Measurements from ENCODE around the gene SGMS1. TPM values are rescaled to one million over a fixed set of nuclear protein-coding genes. Genes with fewer than 3 reads are reported as not detected.
A peak's percentile ranks its signal among the peaks of the same experiment; 100 is the strongest.

Gene SGMS1
- total and polyA plus RNA-seq, 2 experiments from 2014 or later = 15.0 to 34.7 TPM

DNA sequence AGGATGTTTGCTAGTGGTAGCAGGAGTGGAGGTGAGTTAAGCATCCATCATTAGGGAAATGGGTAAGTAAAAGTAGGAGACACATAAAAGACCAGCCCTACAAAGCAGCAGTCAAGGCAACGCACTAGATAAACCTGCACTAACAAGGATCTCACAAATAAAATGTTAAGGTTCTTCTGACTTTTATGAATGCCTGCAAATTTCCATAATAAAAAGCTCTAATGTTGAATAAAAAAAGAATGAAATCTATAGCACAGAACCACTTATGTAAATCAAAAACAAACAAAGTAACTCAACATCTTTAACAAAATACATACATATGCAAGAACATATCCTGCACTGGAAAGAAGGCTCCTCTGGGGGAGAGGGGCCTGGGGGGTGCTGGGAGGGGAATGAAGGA lies 4.6 kb downstream of the SGMS1 start:
- peaks cover 4% of the 10 kb centered on the region; the same call in 1 of the 2 replicates for H3K27me3 ChIP-seq (ENCODE audit: insufficient read depth)
- Mint-ChIP-seq H3K36me3 (ENCODE audit: low read depth) (no peaks in the 10 kb centered on the region), H3K9me3 (no peaks in the 10 kb centered on the region), H3K27ac (peak overlapping the region; percentile 91), H3K4me1 (peaks cover 72% of the 10 kb centered on the region), H3K4me3 (peak overlapping the region; percentile 53), H3K27me3 (ENCODE audit: insufficient read depth, low read depth, poor library complexity) (peaks cover 16% of the 10 kb centered on the region)
- no peak for TF ChIP-seq JUNB (IDR thresholded peaks at IDR 0.05; ENCODE audit: unreplicated experiment)
- peak; percentile 45; the same call in 1 of the 2 replicates for TF ChIP-seq NANOG (IDR thresholded peaks at IDR 0.05; ENCODE audit: borderline replicate concordance)
- peaks cover 5% of the 10 kb centered on the region for H3F3A ChIP-seq (replicated peaks; ENCODE audit: low read depth)
- H3K9me2 ChIP-seq (ENCODE audit: insufficient read depth) = no peaks in the 10 kb centered on the region
- peaks cover 72% of the 10 kb centered on the region for H3K79me2 ChIP-seq (replicated peaks; ENCODE audit: insufficient read depth)
- H3K4me1 ChIP-seq (ENCODE audit: insufficient read depth) = peaks cover 76% of the 10 kb centered on the region
- H3K4me2 ChIP-seq = peak overlapping the region; percentile 79
- DNase-seq (ENCODE audit: low spot score) (peak; percentile 45), ATAC-seq (peak; percentile 1; the same call in 2 of the 3 replicates)
- H4K20me1 ChIP-seq (replicated peaks; ENCODE audit: insufficient read depth) = no peaks in the 10 kb centered on the region; the same call in 1 of the 2 replicates
- H3K36me3 ChIP-seq (ENCODE audit: insufficient read depth) = no peaks in the 10 kb centered on the region
- no peak overlapping the region for H2AFZ ChIP-seq
- H3K27ac ChIP-seq (ENCODE audit: low read depth) = peak overlapping the region; percentile 90
- H3K4me3 ChIP-seq = peak overlapping the region; percentile 86

DNA sequence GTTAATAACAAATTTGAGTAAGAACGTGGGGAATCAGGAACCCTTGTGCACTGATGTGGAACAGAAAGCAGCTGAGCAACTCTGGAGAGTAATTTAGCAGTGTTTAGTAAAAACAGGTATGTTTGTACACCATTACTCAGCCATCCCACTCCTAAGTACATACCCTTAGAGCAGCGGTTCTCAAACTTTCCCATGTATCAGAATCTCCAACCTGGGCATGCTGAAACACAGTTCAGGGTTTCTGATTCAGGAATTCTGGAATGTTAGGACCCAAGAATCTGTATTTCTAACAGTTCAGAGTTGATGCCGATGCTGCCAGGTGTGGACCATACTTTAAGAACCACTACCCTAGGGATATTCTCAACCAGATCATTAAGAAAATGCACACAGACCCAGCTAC lies 5.1 kb downstream of the SGMS1 start:
- H3K4me3 Mint-ChIP-seq = peak overlapping the region; percentile 53
- TF ChIP-seq STAT1 (IDR thresholded peaks at IDR 0.05; ENCODE audit: unreplicated experiment) (no peak), ZNF114 (CRISPR knock-in tag; IDR thresholded peaks at IDR 0.05) (no peak), CREB1 (CRISPR knock-in tag; IDR thresholded peaks at IDR 0.05; ENCODE audit: low read depth) (no peak), EZH2phosphoT487 (IDR thresholded peaks at IDR 0.05; ENCODE audit: unreplicated experiment) (no peak), EZH2 (IDR thresholded peaks at IDR 0.05; ENCODE audit: low read depth, unreplicated experiment) (no peak), ZNF331 (CRISPR knock-in tag; IDR thresholded peaks at IDR 0.05; ENCODE audit: low read depth) (no peak), NANOG (IDR thresholded peaks at IDR 0.05; ENCODE audit: borderline replicate concordance) (no peak)
- TF ChIP-seq, protein P1, sequence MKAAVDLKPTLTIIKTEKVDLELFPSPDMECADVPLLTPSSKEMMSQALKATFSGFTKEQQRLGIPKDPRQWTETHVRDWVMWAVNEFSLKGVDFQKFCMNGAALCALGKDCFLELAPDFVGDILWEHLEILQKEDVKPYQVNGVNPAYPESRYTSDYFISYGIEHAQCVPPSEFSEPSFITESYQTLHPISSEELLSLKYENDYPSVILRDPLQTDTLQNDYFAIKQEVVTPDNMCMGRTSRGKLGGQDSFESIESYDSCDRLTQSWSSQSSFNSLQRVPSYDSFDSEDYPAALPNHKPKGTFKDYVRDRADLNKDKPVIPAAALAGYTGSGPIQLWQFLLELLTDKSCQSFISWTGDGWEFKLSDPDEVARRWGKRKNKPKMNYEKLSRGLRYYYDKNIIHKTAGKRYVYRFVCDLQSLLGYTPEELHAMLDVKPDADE (IDR thresholded peaks at IDR 0.05) = no peak
- TF ChIP-seq, protein P2, sequence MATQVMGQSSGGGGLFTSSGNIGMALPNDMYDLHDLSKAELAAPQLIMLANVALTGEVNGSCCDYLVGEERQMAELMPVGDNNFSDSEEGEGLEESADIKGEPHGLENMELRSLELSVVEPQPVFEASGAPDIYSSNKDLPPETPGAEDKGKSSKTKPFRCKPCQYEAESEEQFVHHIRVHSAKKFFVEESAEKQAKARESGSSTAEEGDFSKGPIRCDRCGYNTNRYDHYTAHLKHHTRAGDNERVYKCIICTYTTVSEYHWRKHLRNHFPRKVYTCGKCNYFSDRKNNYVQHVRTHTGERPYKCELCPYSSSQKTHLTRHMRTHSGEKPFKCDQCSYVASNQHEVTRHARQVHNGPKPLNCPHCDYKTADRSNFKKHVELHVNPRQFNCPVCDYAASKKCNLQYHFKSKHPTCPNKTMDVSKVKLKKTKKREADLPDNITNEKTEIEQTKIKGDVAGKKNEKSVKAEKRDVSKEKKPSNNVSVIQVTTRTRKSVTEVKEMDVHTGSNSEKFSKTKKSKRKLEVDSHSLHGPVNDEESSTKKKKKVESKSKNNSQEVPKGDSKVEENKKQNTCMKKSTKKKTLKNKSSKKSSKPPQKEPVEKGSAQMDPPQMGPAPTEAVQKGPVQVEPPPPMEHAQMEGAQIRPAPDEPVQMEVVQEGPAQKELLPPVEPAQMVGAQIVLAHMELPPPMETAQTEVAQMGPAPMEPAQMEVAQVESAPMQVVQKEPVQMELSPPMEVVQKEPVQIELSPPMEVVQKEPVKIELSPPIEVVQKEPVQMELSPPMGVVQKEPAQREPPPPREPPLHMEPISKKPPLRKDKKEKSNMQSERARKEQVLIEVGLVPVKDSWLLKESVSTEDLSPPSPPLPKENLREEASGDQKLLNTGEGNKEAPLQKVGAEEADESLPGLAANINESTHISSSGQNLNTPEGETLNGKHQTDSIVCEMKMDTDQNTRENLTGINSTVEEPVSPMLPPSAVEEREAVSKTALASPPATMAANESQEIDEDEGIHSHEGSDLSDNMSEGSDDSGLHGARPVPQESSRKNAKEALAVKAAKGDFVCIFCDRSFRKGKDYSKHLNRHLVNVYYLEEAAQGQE (IDR thresholded peaks at IDR 0.05; ENCODE audit: unreplicated experiment) = no peak
- TF ChIP-seq, protein P3, sequence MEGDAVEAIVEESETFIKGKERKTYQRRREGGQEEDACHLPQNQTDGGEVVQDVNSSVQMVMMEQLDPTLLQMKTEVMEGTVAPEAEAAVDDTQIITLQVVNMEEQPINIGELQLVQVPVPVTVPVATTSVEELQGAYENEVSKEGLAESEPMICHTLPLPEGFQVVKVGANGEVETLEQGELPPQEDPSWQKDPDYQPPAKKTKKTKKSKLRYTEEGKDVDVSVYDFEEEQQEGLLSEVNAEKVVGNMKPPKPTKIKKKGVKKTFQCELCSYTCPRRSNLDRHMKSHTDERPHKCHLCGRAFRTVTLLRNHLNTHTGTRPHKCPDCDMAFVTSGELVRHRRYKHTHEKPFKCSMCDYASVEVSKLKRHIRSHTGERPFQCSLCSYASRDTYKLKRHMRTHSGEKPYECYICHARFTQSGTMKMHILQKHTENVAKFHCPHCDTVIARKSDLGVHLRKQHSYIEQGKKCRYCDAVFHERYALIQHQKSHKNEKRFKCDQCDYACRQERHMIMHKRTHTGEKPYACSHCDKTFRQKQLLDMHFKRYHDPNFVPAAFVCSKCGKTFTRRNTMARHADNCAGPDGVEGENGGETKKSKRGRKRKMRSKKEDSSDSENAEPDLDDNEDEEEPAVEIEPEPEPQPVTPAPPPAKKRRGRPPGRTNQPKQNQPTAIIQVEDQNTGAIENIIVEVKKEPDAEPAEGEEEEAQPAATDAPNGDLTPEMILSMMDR (conservative IDR thresholded peaks at IDR 0.05; ENCODE audit: low read depth in 2 of 2) = no peak

More for the DNA sequence above, 5.1 kb downstream of the SGMS1 start:
- no peak overlapping the region for H2AFZ ChIP-seq
- Mint-ChIP-seq H3K9me3 (no peaks in the 10 kb centered on the region), H3K4me1 (peaks cover 78% of the 10 kb centered on the region), H3K27me3 (ENCODE audit: insufficient read depth, low read depth, poor library complexity) (peaks cover 16% of the 10 kb centered on the region), H3K27ac (peak overlapping the region; percentile 91), H3K36me3 (ENCODE audit: low read depth) (no peaks in the 10 kb centered on the region)
- peaks cover 4% of the 10 kb centered on the region; the same call in 1 of the 2 replicates for H3K27me3 ChIP-seq (ENCODE audit: insufficient read depth)
- H3K36me3 ChIP-seq (ENCODE audit: insufficient read depth) = no peaks in the 10 kb centered on the region
- H3K4me2 ChIP-seq = peak overlapping the region; percentile 79
- peak overlapping the region; percentile 86 for H3K4me3 ChIP-seq
- H3F3A ChIP-seq (replicated peaks; ENCODE audit: low read depth) = peaks cover 5% of the 10 kb centered on the region
- H3K9me2 ChIP-seq (ENCODE audit: insufficient read depth) = no peaks in the 10 kb centered on the region
- ATAC-seq (no peak), DNase-seq (ENCODE audit: low spot score) (peak; percentile 52)
- no peaks in the 10 kb centered on the region; the same call in 1 of the 2 replicates for H4K20me1 ChIP-seq (replicated peaks; ENCODE audit: insufficient read depth)
- peaks cover 77% of the 10 kb centered on the region for H3K79me2 ChIP-seq (replicated peaks; ENCODE audit: insufficient read depth)
- peak overlapping the region; percentile 90 for H3K27ac ChIP-seq (ENCODE audit: low read depth)
- H3K4me1 ChIP-seq (ENCODE audit: insufficient read depth) = peaks cover 82% of the 10 kb centered on the region
